GM12865 (cell line): ENCODE results near the gene PRR14.
"Not testable (repeated sequence)": the region's sequence is repeated elsewhere in the genome, so short reads cannot be mapped to it uniquely, and the experiment has no call there.

Source experiments
- DNase-seq: peaks from one replicate; pipeline ENCODE4 v3.0.0; 2010; ENCODE audit warnings: low read depth
- H3K4me3 ChIP-seq: 2 replicates; pipeline ENCODE4 v1.5.1; 2011; ENCODE audit warnings: mild to moderate bottlenecking, low read depth, low read length, control low read depth
- CTCF ChIP-seq: IDR thresholded peaks from 2 replicates; pipeline ENCODE4 v1.5.1; 2011; ENCODE audit warnings: low read length, control low read depth, low read depth, inconsistent platforms; ENCODE audit not compliant: insufficient read depth; ENCODE audit errors: missing control alignments

Gene PRR14

GRCh38 chr16:30621765-30622164, 29.0 kb upstream of the PRR14 start:
- no peak for TF ChIP-seq CTCF
- no peak for DNase-seq
- H3K4me3 ChIP-seq = no peak overlapping the region

GRCh38 chr16:30622455-30623032, 28.2 kb upstream of the PRR14 start:
- no peak for DNase-seq
- H3K4me3 ChIP-seq = no peak overlapping the region

GRCh38 chr16:30623536-30624283, 27.1 kb upstream of the PRR14 start:
- no peak for TF ChIP-seq CTCF
- DNase-seq = no peak
- no peak overlapping the region for H3K4me3 ChIP-seq

More at GRCh38 chr16:30622455-30623032, 28.2 kb upstream of the PRR14 start:
- no peak for TF ChIP-seq CTCF

GRCh38 chr16:30626236-30626635, 24.5 kb upstream of the PRR14 start:
- no peak overlapping the region for H3K4me3 ChIP-seq
- no peak for TF ChIP-seq CTCF
- DNase-seq = no peak

GRCh38 chr16:30628628-30629540, 21.9 kb upstream of the PRR14 start:
- peak; percentile 85 for DNase-seq
- H3K4me3 ChIP-seq = peak overlapping the region; percentile 25
- TF ChIP-seq CTCF = peak; percentile 95

GRCh38 chr16:30632454-30632853, 18.3 kb upstream of the PRR14 start:
- not testable (repeated sequence) for DNase-seq, H3K4me3 ChIP-seq

GRCh38 chr16:30633526-30633925, 17.2 kb upstream of the PRR14 start:
- no peak for TF ChIP-seq CTCF
- H3K4me3 ChIP-seq = peak overlapping the region; percentile 62
- no peak for DNase-seq
